Spleen (tissue), 11 donors: Measurements from ENCODE around the gene SPINT3. TPM values are rescaled to one million over a fixed set of nuclear protein-coding genes. Genes with fewer than 3 reads are reported as not detected.
A peak's percentile ranks its signal among the peaks of the same experiment; 100 is the strongest.

Experiments
- DNase-seq: peaks from one replicate; pipeline ENCODE4 v3.0.0-alpha.2; 2020
- H3K27ac ChIP-seq, 8 donors: fragments of 200-600 bp; sonication (generic) in 7 of 8; 1 replicate in 4 of 8; 2 replicates in 4 of 8; pipeline versions ENCODE4 v1.5.0 to v1.8.0; 2016 to 2021; ENCODE audit warnings: inconsistent platforms in 4 of 8, mild to moderate bottlenecking in 4 of 8, moderate library complexity in 1 of 8
- H3K27me3 ChIP-seq, 7 donors: fragments of 200-600 bp; sonication (generic) in 6 of 7; replicated peaks in 1 of 7; 1 replicate in 4 of 7; 2 replicates in 3 of 7; pipeline versions ENCODE4 v1.5.0 to v1.8.0; 2016 to 2021; ENCODE audit warnings: inconsistent platforms in 3 of 7, mild to moderate bottlenecking in 1 of 7
- H3K36me3 ChIP-seq, 6 donors: fragments of 200-600 bp; sonication (generic) in 5 of 6; 1 replicate in 4 of 6; 2 replicates in 2 of 6; pipeline versions ENCODE4 v1.5.0 to v1.8.0; 2016 to 2021; ENCODE audit warnings: inconsistent platforms in 2 of 6
- H3K4me1 ChIP-seq, 6 donors: fragments of 200-600 bp; sonication (generic) in 5 of 6; 1 replicate in 3 of 6; 2 replicates in 3 of 6; pipeline versions ENCODE4 v1.5.0 to v1.8.0; 2016 to 2021; ENCODE audit warnings: inconsistent platforms in 3 of 6
- H3K4me3 ChIP-seq, 8 donors: fragments of 200-600 bp; sonication (generic) in 7 of 8; 1 replicate in 4 of 8; 2 replicates in 4 of 8; pipeline versions ENCODE4 v1.5.0 to v1.8.0; 2016 to 2021; ENCODE audit warnings: inconsistent platforms in 4 of 8, mild to moderate bottlenecking in 4 of 8, moderate library complexity in 2 of 8
- H3K9me3 ChIP-seq, 8 donors: fragments of 200-600 bp; sonication (generic) in 7 of 8; 1 replicate in 4 of 8; 2 replicates in 4 of 8; pipeline versions ENCODE4 v1.5.0 to v1.8.0; 2016 to 2021; ENCODE audit warnings: inconsistent platforms in 4 of 8
- POLR2A ChIP-seq, 3 donors: fragments of 450-650 bp; IDR thresholded peaks; one replicate each; pipeline ENCODE4 v1.5.1; 2017; ENCODE audit warnings: antibody characterized with exemption in 3 of 3, mild to moderate bottlenecking in 1 of 3
- POLR2AphosphoS5 ChIP-seq, 3 donors: sonication (generic); formaldehyde crosslinking; IDR thresholded peaks; one replicate each; pipeline ENCODE4 v1.5.1; 2017; ENCODE audit warnings: antibody characterized with exemption in 3 of 3
- WGBS, 5 donors: extraction: QIAGEN DNeasy Blood & Tissue Kit in 3 of 5; methylation state at CpG; one replicate each; pipeline versions ENCODE4 v1.1.5 to v1.1.7; 2013 to 2018; 5-methylcytosine and 5-hydroxymethylcytosine counted together
- intact Hi-C: fragments of 100-400 bp; cut with DNase I; formaldehyde crosslinking; loops from one replicate; pipeline ENCODE4 v1.15.0; 2023; ENCODE audit warnings: low total_unique reads
- polyA plus RNA-seq, 3 donors: library from polyadenylated mRNA; stranded (reverse); fragments of 200-250 nt; gene quantifications; one replicate each; pipeline ENCODE4 v1.2.1, GENCODE V29; 2013
- total RNA-seq, 7 donors: library from RNA; depleted of rRNA in 3 of 7; stranded (reverse); fragments of >200 nt in 3 of 7; fragmentation: NEBNext Ultra II Directional in 4 of 7; extraction: Animal tissue kit (Norgen Biotek cat#: 25700) in 4 of 7; gene quantifications; one replicate each; pipeline versions ENCODE4 v1.1.0 to v1.2.1, GENCODE V29; 2016 to 2021
- TF ChIP-seq, protein P1 (sequence below), 11 experiments: fragments of 200-600 bp in 7 of 11; fragments of 450-650 bp in 4 of 11; sonication (generic) in 4 of 11; IDR thresholded peaks in 8 of 11; conservative IDR thresholded peaks in 3 of 11; 1 replicate in 7 of 11; 2 replicates in 4 of 11; pipeline versions ENCODE4 v1.4.0 to v1.8.0; 2016 to 2021; ENCODE audit warnings: antibody characterized with exemption in 11 of 11, inconsistent platforms in 4 of 11, mild to moderate bottlenecking in 1 of 11
- donor health status: healthy with polysubstance abuse.
- donor health status: DM: no; HTN: no; CAD: no; lungs with moderate emphysema.
- donor health status: DM: no; HTN: no; CAD: no.
- donor health status: Bipolar disorder and iron deficiency.
- donor health status: healthy.
- donor health status: DM: no; HTN: no; CAD: no.
- donor health status: DM: yes; HTN: yes; CAD: no.

Gene SPINT3
- total and polyA plus RNA-seq, 10 donors = not detected

DNA sequence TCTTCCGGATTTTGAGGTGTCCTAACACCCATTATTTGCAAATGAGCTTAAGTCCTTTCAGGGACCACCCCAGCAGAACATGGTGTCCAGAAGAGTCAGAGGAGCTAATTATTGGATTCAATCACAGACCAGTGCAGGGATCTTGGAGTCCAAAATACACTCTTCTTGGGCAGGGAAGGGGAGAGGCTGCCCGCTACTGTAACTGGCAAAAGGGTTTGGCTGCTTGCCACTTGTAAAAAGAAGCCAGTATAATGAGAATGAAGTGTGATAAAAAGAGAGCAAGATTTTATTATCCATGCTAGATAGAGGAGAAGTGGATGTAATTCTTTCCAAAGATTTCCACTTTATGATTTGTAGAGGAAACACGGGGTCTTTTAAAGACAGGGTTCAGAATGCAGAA lies 19.3 kb downstream of the SPINT3 start:
- Histone ChIP-seq H3K36me3 (no peaks in the 10 kb centered on the region), H3K4me1 (no peaks in the 10 kb centered on the region), H3K4me3 (no peak overlapping the region), H3K27me3 (peaks cover 0 to 46% (median 6%) of the 10 kb centered on the region in 7 donors), H3K27ac (no peak overlapping the region), H3K9me3 (no peaks in the 10 kb centered on the region)
- intact Hi-C loops = no loop called here
- DNase-seq = no peak
- no peak for TF ChIP-seq POLR2A (IDR thresholded peaks at IDR 0.05)
- TF ChIP-seq, protein P1, sequence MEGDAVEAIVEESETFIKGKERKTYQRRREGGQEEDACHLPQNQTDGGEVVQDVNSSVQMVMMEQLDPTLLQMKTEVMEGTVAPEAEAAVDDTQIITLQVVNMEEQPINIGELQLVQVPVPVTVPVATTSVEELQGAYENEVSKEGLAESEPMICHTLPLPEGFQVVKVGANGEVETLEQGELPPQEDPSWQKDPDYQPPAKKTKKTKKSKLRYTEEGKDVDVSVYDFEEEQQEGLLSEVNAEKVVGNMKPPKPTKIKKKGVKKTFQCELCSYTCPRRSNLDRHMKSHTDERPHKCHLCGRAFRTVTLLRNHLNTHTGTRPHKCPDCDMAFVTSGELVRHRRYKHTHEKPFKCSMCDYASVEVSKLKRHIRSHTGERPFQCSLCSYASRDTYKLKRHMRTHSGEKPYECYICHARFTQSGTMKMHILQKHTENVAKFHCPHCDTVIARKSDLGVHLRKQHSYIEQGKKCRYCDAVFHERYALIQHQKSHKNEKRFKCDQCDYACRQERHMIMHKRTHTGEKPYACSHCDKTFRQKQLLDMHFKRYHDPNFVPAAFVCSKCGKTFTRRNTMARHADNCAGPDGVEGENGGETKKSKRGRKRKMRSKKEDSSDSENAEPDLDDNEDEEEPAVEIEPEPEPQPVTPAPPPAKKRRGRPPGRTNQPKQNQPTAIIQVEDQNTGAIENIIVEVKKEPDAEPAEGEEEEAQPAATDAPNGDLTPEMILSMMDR (IDR thresholded peaks at IDR 0.05 in 8 of 11, conservative IDR thresholded peaks at IDR 0.05 in 3 of 11) = no peak
- no peak for TF ChIP-seq POLR2AphosphoS5 (IDR thresholded peaks at IDR 0.05)
- WGBS, 5 donors = 67 to 93% (median 74%) methylated on average over 3 of the region's 3 CpGs

DNA sequence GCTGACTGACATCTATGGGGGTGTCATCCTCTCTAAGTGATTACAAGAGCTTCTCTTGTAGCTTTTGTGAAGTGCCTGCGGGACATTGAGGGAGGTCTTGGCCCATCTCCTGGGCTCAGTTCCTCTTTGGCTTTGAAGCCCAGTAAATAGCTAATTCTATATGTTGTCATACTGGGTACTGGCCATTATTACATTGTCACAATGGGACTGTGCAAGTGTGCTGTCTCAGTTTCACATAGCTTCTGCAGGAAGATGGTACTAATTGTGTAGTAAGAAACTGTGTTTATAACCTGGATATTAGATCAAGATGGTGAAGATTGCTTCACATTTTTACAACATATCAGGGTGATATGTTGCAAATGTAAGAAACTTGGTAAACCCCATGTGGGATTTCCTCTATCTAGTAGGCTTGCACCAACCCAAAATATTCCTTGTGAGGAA lies 19.9 kb downstream of the SPINT3 start:
- 51 to 93% (median 71%) methylated on average over 1 of the region's 1 CpG for WGBS, 5 donors
- no peaks in the 10 kb centered on the region for H3K4me1 ChIP-seq
- H3K4me3 ChIP-seq = no peak overlapping the region
- H3K27me3 ChIP-seq = peaks cover 0 to 42% (median 0%) of the 10 kb centered on the region in 7 donors
- TF ChIP-seq POLR2A (IDR thresholded peaks at IDR 0.05) (no peak), POLR2AphosphoS5 (IDR thresholded peaks at IDR 0.05) (no peak)
- TF ChIP-seq, protein P1 (IDR thresholded peaks at IDR 0.05 in 8 of 11, conservative IDR thresholded peaks at IDR 0.05 in 3 of 11) = no peak
- H3K9me3 ChIP-seq = no peaks in the 10 kb centered on the region
- peak overlapping the region in 1 of 8 donors; percentile 22 for H3K27ac ChIP-seq
- H3K36me3 ChIP-seq = no peaks in the 10 kb centered on the region
- intact Hi-C loops = no loop called here
- DNase-seq = no peak

DNA sequence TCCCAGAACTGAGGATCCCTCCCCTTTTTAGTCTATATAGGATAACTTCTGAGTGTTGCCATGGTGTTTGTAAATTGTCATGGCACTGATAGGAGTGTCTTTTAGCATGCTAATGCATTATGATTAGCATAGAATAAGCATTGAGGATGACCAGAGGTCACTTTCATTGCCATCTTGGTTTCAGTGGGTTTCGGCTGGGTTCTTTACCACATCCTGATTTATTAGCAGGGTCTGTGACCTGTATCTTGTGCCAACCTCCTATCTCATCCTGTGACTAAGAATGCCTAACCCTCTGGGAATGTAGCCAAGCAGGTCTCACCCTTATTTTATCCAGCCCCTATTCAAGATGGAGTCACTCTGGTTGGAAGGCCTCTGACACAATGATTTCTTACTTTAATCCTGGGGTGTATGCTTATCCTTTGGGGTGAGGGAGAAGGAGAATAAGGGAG lies 26.3 kb downstream of the SPINT3 start:
- no peaks in the 10 kb centered on the region for H3K4me1 ChIP-seq
- no peak overlapping the region for H3K4me3 ChIP-seq
- H3K36me3 ChIP-seq = no peaks in the 10 kb centered on the region
- no peak for DNase-seq
- H3K27me3 ChIP-seq = peaks cover 0 to 32% (median 15%) of the 10 kb centered on the region in 7 donors
- WGBS, 5 donors = 42 to 81% (median 53%) methylated on average over 1 of the region's 1 CpG
- TF ChIP-seq POLR2AphosphoS5 (IDR thresholded peaks at IDR 0.05) (no peak), POLR2A (IDR thresholded peaks at IDR 0.05) (no peak)
- TF ChIP-seq, protein P1 (IDR thresholded peaks at IDR 0.05 in 8 of 11, conservative IDR thresholded peaks at IDR 0.05 in 3 of 11) = no peak
- intact Hi-C loops = no loop called here
- no peaks in the 10 kb centered on the region for H3K9me3 ChIP-seq
- no peak overlapping the region for H3K27ac ChIP-seq

GRCh38 chr20:45487231-45487635 lies 28.2 kb downstream of the SPINT3 start:
- H3K27me3 ChIP-seq = peaks cover 0 to 42% (median 16%) of the 10 kb centered on the region in 7 donors
- H3K36me3 ChIP-seq = no peaks in the 10 kb centered on the region
- no peak overlapping the region for H3K27ac ChIP-seq
- DNase-seq = no peak
- H3K4me1 ChIP-seq = no peaks in the 10 kb centered on the region
- no peak for TF ChIP-seq POLR2A (IDR thresholded peaks at IDR 0.05)
- TF ChIP-seq POLR2AphosphoS5 (IDR thresholded peaks at IDR 0.05) = no peak
- TF ChIP-seq, protein P1 (IDR thresholded peaks at IDR 0.05 in 8 of 11, conservative IDR thresholded peaks at IDR 0.05 in 3 of 11) = peak in 3 of 11 experiments; percentile 9 to 26 (median 13)
- 20 to 37% (median 24%) methylated on average over 14 to 20 of the region's 20 CpGs for WGBS, 5 donors
- H3K4me3 ChIP-seq = no peak overlapping the region
- no peaks in the 10 kb centered on the region for H3K9me3 ChIP-seq
- intact Hi-C loops = no loop called here
